ENCODE results near the gene SNX32. TPM values are rescaled to one million over a fixed set of nuclear protein-coding genes. Genes with fewer than 3 reads are reported as not detected.
A peak's percentile ranks its signal among the peaks of the same experiment; 100 is the strongest.

Gene SNX32
- total and polyA plus RNA-seq, 5 donors = 0.20 to 0.88 (median 0.34) TPM; not detected in 1

DNA sequence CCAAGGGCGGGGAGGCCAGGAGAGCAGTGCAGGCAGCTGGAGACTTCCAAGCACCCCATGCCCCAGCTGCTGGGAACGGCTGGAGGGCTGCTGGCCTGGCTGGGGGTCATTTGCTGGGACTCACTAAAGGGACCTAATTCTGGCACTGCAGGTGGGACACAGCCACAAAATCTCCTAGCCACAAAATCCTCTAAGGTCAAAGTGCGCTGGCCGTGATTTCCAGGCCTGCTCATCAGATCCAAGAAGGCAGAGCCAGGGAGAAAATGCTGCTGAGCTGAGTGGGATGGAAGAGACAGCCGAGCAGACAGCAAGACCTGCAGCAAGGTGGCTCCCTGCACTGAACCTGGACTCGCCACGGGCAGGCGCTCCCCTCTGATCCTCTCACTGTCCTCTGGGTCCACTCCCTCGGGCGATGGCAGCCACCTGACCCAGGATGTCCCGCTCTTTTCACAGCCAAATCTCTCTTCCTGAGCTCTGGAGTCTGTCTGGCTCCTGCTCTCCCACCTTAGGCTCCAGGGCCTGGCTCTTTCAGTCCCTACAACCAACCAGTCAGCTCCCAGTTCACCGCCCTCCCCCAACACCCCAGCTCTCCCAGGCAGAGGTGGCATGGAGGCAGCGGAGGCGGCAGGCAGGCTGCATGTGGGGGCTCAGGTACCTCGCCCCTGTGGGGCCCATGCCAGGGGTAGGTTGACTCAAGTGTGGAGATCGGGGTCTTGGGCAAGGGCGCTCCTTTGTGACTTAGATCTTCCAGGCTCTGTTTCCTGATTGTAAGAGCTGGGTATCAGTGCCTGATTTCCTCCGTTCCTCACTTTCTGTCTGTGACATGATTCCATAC is 32.4 kb upstream of the SNX32 start:
- Histone ChIP-seq H3K4me3 (ENCODE audit: low read length) (no peak overlapping the region), H3K9me3 (ENCODE audit: control insufficient read depth, low read length) (no peaks in the 10 kb centered on the region), H3K27me3 (ENCODE audit: control insufficient read depth, insufficient read depth) (no peaks in the 10 kb centered on the region), H3K27ac (ENCODE audit: low read length) (no peak overlapping the region), H3K4me1 (ENCODE audit: control insufficient read depth, insufficient read depth, low read length) (no peaks in the 10 kb centered on the region)
- DNase-seq = peak in 1 of 3 donors; percentile 8
- 73% methylated on average over 18 of the region's 18 CpGs for WGBS
- intact Hi-C loops (cut with DNase I) = no loop called here
- ATAC-seq = no peak

DNA sequence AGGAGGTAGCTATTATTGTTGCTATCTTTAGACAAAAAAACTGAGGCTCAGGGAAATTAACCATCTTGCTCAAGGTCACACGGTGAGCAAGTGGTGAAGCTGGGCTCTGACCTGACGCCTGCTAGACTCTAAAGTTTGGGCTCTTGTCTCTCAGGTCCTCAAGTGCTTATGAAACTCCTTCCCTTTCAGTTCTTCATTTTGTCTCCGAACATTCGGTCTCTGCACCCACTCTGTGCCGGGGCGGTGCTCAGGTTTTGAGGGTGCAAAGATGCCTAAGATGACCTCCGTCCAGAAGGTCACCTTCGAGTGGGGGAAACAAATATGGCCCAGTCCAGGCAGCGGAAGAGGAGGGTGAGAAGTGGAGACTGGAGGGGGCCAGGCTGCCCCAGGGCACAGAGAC is 30.9 kb upstream of the SNX32 start:
- 82% methylated on average over 9 of the region's 9 CpGs for WGBS
- Histone ChIP-seq H3K9me3 (ENCODE audit: control insufficient read depth, low read length) (no peaks in the 10 kb centered on the region), H3K27ac (ENCODE audit: low read length) (no peak overlapping the region), H3K4me1 (ENCODE audit: control insufficient read depth, insufficient read depth, low read length) (no peaks in the 10 kb centered on the region), H3K27me3 (ENCODE audit: control insufficient read depth, insufficient read depth) (no peaks in the 10 kb centered on the region), H3K4me3 (ENCODE audit: low read length) (no peak overlapping the region)
- no peak for ATAC-seq
- no peak for DNase-seq
- intact Hi-C loops (cut with DNase I) = no loop called here

DNA sequence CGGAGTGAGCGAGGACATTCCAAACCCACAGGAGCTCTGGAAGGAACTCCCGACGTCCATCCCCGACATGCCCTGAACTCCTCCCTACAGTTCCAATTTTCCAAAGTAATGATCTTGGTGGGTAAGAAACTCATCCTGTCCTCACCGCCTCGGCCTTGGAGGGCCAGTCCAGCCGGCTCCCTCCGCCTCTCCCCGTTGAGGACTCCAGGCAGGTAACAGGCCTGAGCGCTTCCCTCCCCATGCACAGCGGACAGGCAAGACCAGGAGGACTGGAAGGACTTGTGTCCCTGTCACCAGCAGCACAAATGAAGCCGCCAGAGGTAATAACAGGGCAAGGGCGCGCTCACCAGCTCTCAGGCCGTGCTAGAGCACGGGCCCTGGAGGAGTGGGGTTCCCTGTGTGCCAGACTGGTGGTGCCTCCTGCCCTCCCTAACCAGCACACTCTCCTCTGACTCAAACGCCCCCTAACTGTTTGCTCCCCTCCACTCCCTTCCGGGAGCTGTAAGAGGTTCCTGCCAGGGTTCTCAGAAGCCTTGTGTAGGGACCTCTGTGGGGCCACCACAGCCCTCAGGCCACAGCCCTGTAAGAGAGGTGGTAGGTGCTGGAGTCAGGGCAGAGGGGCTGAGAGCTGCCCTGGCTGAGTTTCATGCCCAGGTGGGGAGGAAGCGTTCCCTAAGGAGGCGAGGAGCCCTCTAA is 29.8 kb upstream of the SNX32 start:
- no peaks in the 10 kb centered on the region for H3K9me3 ChIP-seq (ENCODE audit: control insufficient read depth, low read length)
- no peaks in the 10 kb centered on the region for H3K27me3 ChIP-seq (ENCODE audit: control insufficient read depth, insufficient read depth)
- no peak overlapping the region for H3K4me3 ChIP-seq (ENCODE audit: low read length)
- ATAC-seq = no peak
- H3K4me1 ChIP-seq (ENCODE audit: control insufficient read depth, insufficient read depth, low read length) = no peaks in the 10 kb centered on the region
- intact Hi-C loops (cut with DNase I) = no loop called here
- no peak overlapping the region for H3K27ac ChIP-seq (ENCODE audit: low read length)
- WGBS = 57% methylated on average over 21 of the region's 21 CpGs
- DNase-seq = no peak

DNA sequence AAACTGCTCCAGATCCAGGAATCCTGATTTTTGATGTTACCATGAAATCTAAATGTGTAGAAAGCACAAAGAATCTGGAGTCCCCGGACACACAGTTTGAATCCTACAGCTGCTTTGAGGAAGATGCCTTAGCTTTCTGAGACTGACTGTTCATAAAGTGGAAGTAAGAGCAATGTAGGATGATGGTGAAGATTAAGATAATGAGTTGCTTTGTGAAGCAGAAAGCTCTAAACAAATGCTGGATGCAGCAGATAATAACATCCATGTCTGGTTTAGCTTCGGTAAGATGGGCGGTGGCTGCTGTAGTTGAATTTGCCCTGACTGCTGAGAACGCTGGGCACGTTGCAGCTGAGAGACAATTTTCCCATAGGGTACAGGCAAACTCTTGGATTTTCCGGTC is 26.8 kb upstream of the SNX32 start:
- Histone ChIP-seq H3K27ac (ENCODE audit: low read length) (no peak overlapping the region), H3K27me3 (ENCODE audit: control insufficient read depth, insufficient read depth) (no peaks in the 10 kb centered on the region), H3K9me3 (ENCODE audit: control insufficient read depth, low read length) (no peaks in the 10 kb centered on the region), H3K4me1 (ENCODE audit: control insufficient read depth, insufficient read depth, low read length) (no peaks in the 10 kb centered on the region), H3K4me3 (ENCODE audit: low read length) (no peak overlapping the region)
- intact Hi-C loops (cut with DNase I) = no loop called here
- DNase-seq (no peak), ATAC-seq (no peak)
- 62% methylated on average over 6 of the region's 6 CpGs for WGBS

DNA sequence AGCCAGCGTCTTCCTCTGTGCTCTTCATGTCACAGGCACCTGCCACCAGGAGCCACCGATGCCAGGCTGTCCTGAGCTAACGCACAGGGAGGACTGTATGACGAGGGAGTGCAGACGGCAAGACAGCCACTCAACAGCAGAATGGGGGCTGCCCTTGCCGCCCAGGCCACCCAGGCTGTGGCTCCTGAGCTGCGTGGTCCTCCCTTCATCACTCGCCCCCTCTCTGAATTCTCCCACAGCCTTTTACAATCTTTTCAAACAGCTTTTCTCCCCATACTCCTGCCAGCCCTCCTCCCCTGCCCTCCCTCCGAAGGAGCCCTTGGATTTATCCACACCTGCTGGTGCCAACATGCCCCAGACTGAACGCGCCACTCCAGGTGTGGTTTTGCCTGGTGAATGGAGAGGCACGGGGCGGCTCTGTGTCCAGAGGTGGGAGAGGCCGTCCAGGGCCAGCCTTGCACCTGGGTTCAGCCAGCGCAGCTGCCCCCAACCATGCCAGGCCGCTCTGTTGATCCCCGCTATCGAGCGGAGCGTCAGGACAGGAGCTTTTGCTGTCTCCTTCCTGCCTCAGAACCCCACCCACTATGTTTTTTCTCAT is 24.9 kb upstream of the SNX32 start:
- H3K27ac ChIP-seq (ENCODE audit: low read length) = no peak overlapping the region
- 77% methylated on average over 20 of the region's 20 CpGs for WGBS
- no peaks in the 10 kb centered on the region for H3K27me3 ChIP-seq (ENCODE audit: control insufficient read depth, insufficient read depth)
- intact Hi-C loops (cut with DNase I) = no loop called here
- no peak overlapping the region for H3K4me3 ChIP-seq (ENCODE audit: low read length)
- DNase-seq (no peak), ATAC-seq (peak; percentile 17 to 42)
- no peaks in the 10 kb centered on the region for H3K4me1 ChIP-seq (ENCODE audit: control insufficient read depth, insufficient read depth, low read length)
- H3K9me3 ChIP-seq (ENCODE audit: control insufficient read depth, low read length) = no peaks in the 10 kb centered on the region

DNA sequence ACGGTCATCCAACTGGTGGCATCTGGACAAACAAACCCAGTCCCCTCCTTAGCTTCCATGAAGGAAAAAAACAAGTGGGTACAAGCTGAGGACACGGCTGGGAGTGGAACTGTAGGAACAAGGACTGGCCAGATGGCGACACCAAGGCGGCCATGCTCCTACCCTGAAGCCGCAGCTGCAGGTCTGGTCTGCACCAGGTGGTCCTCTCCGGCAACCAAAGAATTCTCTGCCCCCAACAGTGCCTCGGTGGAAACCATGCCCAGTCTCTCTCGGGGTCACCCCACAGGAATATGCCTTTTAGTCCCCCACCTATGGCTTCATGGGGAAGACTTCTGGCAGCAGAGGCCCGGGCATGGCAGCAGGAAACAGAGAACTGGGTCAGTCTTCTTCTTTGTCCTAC is 24.3 kb upstream of the SNX32 start:
- no peak for DNase-seq
- no peak for ATAC-seq
- no peaks in the 10 kb centered on the region for H3K9me3 ChIP-seq (ENCODE audit: control insufficient read depth, low read length)
- no peak overlapping the region for H3K27ac ChIP-seq (ENCODE audit: low read length)
- no peak overlapping the region for H3K4me3 ChIP-seq (ENCODE audit: low read length)
- WGBS = 79% methylated on average over 9 of the region's 9 CpGs
- no peaks in the 10 kb centered on the region for H3K4me1 ChIP-seq (ENCODE audit: control insufficient read depth, insufficient read depth, low read length)
- intact Hi-C loops (cut with DNase I) = no loop called here
- no peaks in the 10 kb centered on the region for H3K27me3 ChIP-seq (ENCODE audit: control insufficient read depth, insufficient read depth)

DNA sequence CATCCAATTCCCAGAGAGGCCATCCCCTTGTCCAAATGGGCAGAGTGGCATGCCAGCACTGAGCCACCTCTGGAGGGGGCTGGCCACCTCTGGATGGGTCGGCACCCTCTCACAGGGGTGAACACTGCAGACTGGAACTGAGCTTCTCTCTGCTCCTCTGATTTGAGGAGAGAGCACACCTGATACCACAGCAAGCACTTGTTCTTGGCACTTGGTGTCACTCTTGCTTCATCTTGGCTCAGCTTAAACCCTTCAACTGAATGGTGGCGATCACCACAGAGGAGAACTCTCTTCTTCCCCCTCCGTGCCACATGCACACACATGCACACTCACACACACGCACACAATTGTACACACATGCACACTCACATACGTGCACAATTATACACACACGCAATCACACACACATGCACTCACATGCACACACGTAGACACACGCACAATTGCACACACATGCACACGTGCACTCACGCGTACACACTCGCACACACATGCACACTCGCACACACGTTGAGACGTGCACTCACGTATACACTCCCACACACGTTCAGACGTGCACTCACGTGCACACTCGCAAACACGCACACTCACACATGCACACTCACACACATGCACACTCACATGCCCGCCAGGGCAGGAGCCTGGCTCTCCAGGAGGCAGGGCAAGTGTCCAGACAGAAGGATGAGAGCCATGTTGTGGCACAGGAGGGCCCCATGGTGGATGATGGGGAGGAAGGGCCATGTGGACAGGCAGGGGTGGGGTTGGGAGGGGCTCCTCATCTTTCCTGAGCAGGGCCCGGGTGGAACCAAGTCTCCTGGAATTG is 23.5 kb upstream of the SNX32 start:
- Histone ChIP-seq H3K27ac (ENCODE audit: low read length) (no peak overlapping the region), H3K4me3 (ENCODE audit: low read length) (no peak overlapping the region), H3K9me3 (ENCODE audit: control insufficient read depth, low read length) (no peaks in the 10 kb centered on the region), H3K4me1 (ENCODE audit: control insufficient read depth, insufficient read depth, low read length) (no peaks in the 10 kb centered on the region), H3K27me3 (ENCODE audit: control insufficient read depth, insufficient read depth) (no peaks in the 10 kb centered on the region)
- ATAC-seq (no peak), DNase-seq (no peak)
- WGBS = 83% methylated on average over 23 of the region's 23 CpGs
- intact Hi-C loops (cut with DNase I) = loop anchor here in 2 of 4 donors (10.0 kb wide), 2 partner anchors 95 to 175 kb away; partner anchors contain the start of genes KAT5 (in 1 of the 2) and SIPA1 (in 1 of the 2)

DNA sequence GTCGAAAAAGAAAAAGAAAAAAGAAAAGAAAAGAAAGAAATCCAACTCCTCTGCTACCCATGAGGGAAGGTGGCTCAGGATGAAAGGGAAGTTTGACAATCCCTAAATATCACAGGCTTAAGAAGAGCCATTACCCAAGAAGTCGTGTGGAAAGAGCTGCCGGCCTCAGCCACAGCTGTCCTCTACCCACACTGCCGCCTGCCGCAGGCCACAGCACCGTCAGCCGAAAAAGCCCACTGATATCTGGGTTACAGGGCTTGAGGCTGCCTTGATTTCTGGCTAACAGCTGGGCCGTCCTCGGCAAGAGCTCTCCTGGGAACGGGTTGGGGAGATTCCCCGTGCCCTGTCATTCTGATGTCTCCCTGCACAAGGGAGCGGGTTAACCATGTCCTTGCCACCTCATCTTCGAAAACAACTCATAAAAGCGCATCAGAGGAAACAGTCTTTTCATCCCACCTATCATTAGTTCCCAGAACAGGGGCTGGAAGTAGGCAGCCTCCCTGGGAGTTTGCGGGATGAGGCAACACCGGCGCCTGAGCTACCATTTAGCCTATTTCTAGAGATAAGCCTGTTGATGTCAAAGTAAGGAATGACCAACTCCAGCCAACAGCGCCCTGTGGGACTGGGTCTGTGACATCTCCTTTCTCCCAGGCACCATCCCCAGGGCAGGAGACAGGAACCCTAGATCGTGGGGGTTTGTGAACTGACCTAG is 21.8 kb upstream of the SNX32 start:
- H3K4me3 ChIP-seq (ENCODE audit: low read length) = no peak overlapping the region
- 49% methylated on average over 19 of the region's 19 CpGs for WGBS
- H3K27me3 ChIP-seq (ENCODE audit: control insufficient read depth, insufficient read depth) = no peaks in the 10 kb centered on the region
- H3K9me3 ChIP-seq (ENCODE audit: control insufficient read depth, low read length) = no peaks in the 10 kb centered on the region
- H3K27ac ChIP-seq (ENCODE audit: low read length) = no peak overlapping the region
- DNase-seq (no peak), ATAC-seq (peak in 1 of 2 donors; percentile 22)
- intact Hi-C loops (cut with DNase I) = loop anchor here in 2 of 4 donors (10.0 kb wide), 2 partner anchors 97 to 177 kb away; partner anchors contain the start of genes KAT5 (in 1 of the 2) and SIPA1 (in 1 of the 2)
- H3K4me1 ChIP-seq (ENCODE audit: control insufficient read depth, insufficient read depth, low read length) = no peaks in the 10 kb centered on the region

DNA sequence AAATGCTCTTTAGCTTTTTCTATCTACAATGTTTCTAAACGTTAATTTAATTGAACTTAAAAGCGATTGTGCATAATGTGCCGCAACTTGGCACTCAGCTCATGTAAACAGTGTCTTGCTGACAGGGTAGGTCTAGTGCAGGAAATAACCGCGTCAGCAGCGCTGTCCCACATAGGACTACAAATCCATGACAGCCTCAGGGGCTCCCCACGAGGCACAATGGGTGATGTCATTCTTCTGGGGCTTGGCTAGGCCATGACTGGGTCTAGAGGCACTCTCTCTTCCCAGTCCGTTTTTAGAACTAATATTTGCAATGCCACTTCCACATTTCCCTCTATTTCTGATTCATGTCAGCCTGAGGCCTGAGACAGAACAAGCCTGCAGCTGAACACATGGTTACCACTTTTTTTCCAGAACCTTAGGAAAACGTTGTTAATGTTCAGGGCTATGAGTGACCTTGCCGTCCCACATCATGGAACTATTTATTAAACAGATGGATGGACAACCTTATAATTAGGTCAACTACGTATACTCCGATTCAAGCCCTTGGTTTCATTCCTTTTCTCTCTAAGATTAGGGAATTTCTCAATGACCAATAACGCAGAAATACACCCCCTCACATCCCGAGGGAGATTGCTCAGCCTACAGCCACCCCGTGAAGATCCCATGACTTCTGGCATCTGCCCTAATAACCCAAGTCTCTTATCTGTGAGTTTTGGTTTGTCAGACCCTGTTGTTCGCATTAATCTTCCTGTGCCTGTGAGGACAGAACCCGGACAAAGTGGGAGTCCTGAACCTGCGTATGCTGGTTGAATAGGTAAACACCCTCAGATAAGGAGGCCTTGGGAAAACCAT is 19.4 kb upstream of the SNX32 start:
- no peaks in the 10 kb centered on the region for H3K9me3 ChIP-seq (ENCODE audit: control insufficient read depth, low read length)
- H3K4me3 ChIP-seq (ENCODE audit: low read length) = no peak overlapping the region
- ATAC-seq = no peak
- no peaks in the 10 kb centered on the region for H3K4me1 ChIP-seq (ENCODE audit: control insufficient read depth, insufficient read depth, low read length)
- no peaks in the 10 kb centered on the region for H3K27me3 ChIP-seq (ENCODE audit: control insufficient read depth, insufficient read depth)
- H3K27ac ChIP-seq (ENCODE audit: low read length) = no peak overlapping the region
- intact Hi-C loops (cut with DNase I) = loop anchor here in 2 of 4 donors (10.0 kb wide), 2 partner anchors 100 to 180 kb away; partner anchors contain the start of genes KAT5 (in 1 of the 2) and SIPA1 (in 1 of the 2)
- 55% methylated on average over 18 of the region's 18 CpGs for WGBS
- no peak for DNase-seq

All from right cardiac atrium (tissue), 5 donors.